K562 treated with DMSO at 1 percent for 24 hours (cell line): ENCODE measurements around the gene SP1. TPM values are rescaled to one million over a fixed set of nuclear protein-coding genes. Genes with fewer than 3 reads are reported as not detected.

Experiments used
- total RNA-seq: library from RNA; unstranded; fragments of 300-600 nt; gene quantifications from 2 replicates; pipeline ENCODE4 v1.2.3, GENCODE V29; 2022; ENCODE audit warnings: low read depth; ENCODE audit not compliant: insufficient read depth

SP1 gene
- 28.2 and 29.2 TPM in 2 replicates for total RNA-seq

GRCh38 chr12:53380104-53380793 is at the start of gene SP1:
TSS of gene SP1 (plus strand) at chr12:53380176. CDS start at chr12:53380292, 116 bp downstream.

GRCh38 chr12:53336181-53336681 is 43.7 kb upstream of the SP1 start, which contains the start of gene SP7:
TSS of gene SP7 (minus strand) at chr12:53336354. CDS start at chr12:53335646, 708 bp downstream.

GRCh38 chr12:53423597-53423996 is 43.6 kb downstream of the SP1 start, which contains the start of gene AMHR2:
TSS of gene AMHR2 (plus strand) at chr12:53423855. CDS start at chr12:53423935, 80 bp downstream.

GRCh38 chr12:53441040-53441833 is 61.3 kb downstream of the SP1 start, which contains the start of gene PRR13:
TSS of gene PRR13 (plus strand) at chr12:53441734. CDS start at chr12:53442715, 981 bp downstream.

GRCh38 chr12:53451661-53452158 is 71.7 kb downstream of the SP1 start, which contains the start of gene PCBP2:
TSS of gene PCBP2 (plus strand) at chr12:53452102. CDS start at chr12:53454801, 2,699 bp downstream.

Other genes with a start within 250 kb of the SP1 start
- gene ZNF740, start 199.5 kb upstream of the SP1 start, total RNA-seq, result 17.8 and 19.3 TPM in 2 replicates
- 11.8 and 13.8 TPM in 2 replicates for gene CSAD, start 199.3 kb upstream of the SP1 start, total RNA-seq
- 1.4 and 1.6 TPM in 2 replicates for gene ITGB7, start 172.9 kb upstream of the SP1 start, total RNA-seq
- gene RARG, start 148.0 kb upstream of the SP1 start, total RNA-seq, result 5.7 and 8.1 TPM in 2 replicates
- 35.7 and 41.1 TPM in 2 replicates for gene ESPL1, start 111.9 kb upstream of the SP1 start, total RNA-seq
- 578 and 589 TPM in 2 replicates for gene PFDN5, start 84.6 kb upstream of the SP1 start, total RNA-seq
- 4.4 and 6.6 TPM in 2 replicates for gene MYG1, start 80.5 kb upstream of the SP1 start, total RNA-seq
- gene AAAS, start 58.6 kb upstream of the SP1 start, total RNA-seq, result 76.6 and 87.2 TPM in 2 replicates
- not detected in 2 replicates for gene SP7, start 43.8 kb upstream of the SP1 start, total RNA-seq
- 44.0 and 52.1 TPM in 2 replicates for gene AMHR2, start 43.7 kb downstream of the SP1 start, total RNA-seq
- 257 and 263 TPM in 2 replicates for gene PRR13, start 61.6 kb downstream of the SP1 start, total RNA-seq
- gene PCBP2, start 71.9 kb downstream of the SP1 start, total RNA-seq, result 966 and 972 TPM in 2 replicates
- gene MAP3K12, start 119.3 kb downstream of the SP1 start, total RNA-seq, result 1.5 and 4.7 TPM in 2 replicates
- 61.8 and 66.9 TPM in 2 replicates for gene TARBP2, start 121.1 kb downstream of the SP1 start, total RNA-seq
- gene NPFF, start 127.3 kb downstream of the SP1 start, total RNA-seq, result not detected in 2 replicates
- 9.2 and 11.3 TPM in 2 replicates for gene ATF7, start 246.2 kb downstream of the SP1 start, total RNA-seq